CD4-positive, alpha-beta T cell treated with Interleukin-10 for 1 hour (primary cell): ENCODE measurements around the gene NCOA3.

Experiments
- DNase-seq: peaks from one replicate; pipeline ENCODE4 v3.0.0-alpha.2; 2020

NCOA3 gene

DNA sequence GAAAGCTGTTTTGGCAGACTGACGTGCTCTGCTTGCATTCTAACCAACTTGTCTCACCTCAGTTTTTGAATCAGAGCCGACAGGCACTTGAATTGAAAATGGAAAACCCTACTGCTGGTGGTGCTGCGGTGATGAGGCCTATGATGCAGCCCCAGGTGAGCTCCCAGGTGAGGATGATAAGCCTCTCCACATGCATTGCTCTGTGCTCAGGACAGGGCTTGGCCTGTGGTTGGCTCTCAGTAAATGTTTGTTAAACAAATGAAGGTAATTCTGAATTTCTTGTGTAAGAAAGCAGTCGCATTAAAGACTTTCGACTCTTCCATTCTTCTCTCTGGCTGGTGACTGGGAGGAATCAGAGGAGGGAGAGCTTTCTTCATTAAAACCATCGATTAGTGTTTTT lies 147.3 kb downstream of the NCOA3 start:
- DNase-seq: no peak

DNA sequence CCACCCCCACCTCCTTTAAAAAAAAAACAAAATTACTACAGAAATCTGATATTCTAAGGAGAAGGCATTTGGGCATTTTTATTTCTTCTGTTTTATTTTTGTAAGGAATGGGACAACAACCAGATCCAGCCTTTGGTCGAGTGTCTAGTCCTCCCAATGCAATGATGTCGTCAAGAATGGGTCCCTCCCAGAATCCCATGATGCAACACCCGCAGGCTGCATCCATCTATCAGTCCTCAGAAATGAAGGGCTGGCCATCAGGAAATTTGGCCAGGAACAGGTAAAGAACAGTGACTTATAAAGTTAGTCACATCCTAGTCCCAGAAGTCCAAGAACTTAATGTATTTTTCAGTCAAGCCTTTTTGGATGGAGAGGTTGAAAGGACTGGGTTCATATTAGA lies 150.6 kb downstream of the NCOA3 start:
- DNase-seq: no peak

DNA sequence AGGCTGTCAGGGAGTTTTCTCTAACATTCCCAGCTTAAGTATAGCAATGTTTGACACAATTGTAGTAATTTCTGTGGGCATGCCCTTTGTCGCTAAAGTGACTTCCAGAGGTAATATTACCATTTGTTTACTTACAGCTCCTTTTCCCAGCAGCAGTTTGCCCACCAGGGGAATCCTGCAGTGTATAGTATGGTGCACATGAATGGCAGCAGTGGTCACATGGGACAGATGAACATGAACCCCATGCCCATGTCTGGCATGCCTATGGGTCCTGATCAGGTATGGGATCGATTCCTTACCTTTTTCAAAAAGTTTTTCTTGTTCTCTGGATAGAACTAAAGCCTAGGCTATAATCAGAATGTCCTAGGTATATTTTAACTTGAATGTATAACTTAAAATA lies 151.1 kb downstream of the NCOA3 start:
- DNase-seq: no peak

DNA sequence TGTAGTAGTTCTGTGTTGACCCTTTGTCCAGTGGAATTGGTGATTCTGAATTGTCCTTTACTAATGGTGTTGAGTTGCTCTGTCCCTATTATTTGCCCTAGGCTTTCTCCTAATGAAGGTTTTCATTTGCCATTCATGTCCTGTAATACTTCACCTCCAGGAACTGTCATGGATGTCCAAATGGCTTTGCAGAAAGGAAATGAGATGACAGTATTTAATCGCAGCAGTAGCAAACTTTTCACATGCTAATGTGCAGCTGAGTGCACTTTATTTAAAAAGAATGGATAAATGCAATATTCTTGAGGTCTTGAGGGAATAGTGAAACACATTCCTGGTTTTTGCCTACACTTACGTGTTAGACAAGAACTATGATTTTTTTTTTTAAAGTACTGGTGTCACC lies 152.2 kb downstream of the NCOA3 start:
- no peak for DNase-seq

DNA sequence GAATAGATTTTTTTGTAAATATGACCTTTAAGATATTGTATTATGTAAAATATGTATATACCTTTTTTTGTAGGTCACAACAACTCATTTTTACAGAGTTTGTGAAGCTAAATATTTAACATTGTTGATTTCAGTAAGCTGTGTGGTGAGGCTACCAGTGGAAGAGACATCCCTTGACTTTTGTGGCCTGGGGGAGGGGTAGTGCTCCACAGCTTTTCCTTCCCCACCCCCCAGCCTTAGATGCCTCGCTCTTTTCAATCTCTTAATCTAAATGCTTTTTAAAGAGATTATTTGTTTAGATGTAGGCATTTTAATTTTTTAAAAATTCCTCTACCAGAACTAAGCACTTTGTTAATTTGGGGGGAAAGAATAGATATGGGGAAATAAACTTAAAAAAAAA lies 152.7 kb downstream of the NCOA3 start:
- DNase-seq: no peak

DNA sequence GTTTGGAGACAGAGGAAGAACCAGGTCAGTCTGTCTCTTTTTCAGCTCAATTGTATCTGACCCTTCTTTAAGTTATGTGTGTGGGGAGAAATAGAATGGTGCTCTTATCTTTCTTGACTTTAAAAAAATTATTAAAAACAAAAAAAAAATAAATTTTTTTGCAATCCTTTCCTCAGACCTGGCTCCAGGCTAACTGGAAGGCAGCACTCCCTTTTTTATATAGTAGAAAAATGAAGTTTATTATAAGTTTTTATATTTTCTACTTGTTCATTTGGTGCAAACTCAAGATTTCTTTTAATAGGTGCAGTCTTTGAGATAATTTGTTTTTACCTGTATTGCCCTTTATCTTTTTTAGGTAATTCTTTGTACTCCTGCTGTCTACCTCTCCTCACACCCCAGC lies 153.9 kb downstream of the NCOA3 start:
- DNase-seq: no peak

DNA sequence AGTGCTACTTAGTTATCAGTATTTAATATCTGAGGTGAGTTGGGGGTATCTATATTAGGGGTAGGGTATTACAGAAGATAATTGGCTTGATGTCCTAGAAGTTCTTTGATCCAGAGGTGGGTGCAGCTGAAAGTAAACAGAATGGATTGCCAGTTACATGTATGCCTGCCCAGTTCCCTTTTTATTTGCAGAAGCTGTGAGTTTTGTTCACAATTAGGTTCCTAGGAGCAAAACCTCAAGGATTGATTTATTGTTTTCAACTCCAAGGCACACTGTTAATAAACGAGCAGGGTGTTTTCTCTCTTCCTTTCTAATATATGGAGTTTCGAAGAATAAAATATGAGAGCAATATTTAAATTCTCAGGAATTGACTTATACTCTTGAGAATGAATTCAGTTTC lies 154.6 kb downstream of the NCOA3 start:
- DNase-seq: no peak

DNA sequence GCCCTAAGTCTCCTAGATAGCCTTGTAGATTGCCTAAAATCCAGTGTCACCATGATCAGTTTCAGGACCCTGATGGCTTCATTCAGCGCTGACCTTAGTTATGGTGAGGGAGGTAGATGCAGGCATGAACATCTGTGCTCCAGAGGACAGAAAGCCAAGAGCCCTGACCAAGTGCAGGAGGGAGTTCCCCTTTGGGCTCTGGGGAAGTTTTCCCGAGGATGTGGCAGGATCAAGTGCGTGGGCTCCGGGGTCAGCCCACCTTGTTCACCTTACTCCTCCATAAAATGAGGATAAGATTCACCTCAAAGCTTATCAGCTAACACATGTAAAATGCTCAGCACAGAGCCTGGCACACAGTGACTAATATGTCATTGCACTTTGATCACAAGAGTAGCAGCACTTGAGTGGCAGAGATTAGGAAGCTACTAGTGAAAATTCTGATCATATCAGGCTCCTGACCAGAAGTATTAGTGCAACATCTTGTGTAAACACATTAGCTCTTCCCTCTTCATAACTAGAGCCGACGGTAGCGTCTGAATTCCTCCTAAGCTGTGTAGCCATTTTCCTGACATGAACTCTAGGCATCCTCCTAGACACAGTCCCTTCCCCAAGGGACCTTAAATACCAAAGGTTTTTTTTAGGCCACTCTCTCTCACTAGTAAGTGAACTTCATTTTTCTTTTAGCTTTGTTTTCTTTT lies 158.4 kb downstream of the NCOA3 start:
- no peak for DNase-seq

DNA sequence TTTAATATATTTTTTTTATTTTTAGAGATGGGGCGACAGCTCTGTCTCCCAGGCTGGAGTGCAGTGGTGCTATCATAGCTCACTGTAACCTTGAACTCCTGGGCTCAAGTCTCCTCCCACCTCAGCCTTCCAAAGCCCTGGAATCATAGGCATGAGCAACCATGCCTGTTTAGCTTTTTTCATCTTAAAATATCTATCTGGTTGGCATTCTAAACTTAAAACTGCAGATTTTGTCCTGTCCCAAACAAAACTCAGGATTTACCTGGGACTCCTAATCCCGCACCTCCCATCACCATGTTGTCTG lies 158.9 kb downstream of the NCOA3 start:
- DNase-seq: no peak

DNA sequence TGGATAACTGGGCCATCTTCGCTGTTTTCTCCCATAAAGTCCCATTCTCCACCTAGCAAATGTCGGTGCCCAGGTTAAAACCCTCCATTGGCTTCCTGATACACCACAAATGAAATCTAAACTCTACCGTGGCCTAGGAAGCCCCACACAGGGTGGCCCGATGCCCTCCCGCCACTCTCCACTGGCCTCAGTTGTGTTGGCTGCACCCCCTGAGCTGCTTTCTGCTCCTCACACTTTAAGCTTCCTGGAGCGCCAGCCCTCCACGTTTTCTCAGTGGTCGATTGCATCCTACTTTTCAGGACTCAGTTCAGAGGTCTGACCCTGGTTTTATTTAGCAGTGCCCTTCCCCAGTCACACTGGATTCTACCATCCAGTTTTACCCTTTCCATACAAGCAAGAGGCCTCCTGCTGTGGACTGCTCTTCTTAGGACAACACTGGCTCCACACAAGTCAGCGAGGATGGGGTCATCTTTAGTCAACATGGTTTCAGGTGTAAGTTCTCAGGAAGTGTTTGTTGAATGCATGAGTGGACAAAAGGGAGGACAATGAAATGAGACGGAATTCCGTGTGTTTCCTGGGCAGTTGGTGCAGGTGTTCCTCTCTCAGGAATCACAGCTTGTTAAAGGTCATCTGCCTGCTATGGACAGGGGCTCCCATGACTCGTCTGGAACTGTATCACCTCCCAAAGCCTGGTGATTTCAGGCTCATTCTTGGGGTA lies 159.5 kb downstream of the NCOA3 start:
- DNase-seq: no peak

DNA sequence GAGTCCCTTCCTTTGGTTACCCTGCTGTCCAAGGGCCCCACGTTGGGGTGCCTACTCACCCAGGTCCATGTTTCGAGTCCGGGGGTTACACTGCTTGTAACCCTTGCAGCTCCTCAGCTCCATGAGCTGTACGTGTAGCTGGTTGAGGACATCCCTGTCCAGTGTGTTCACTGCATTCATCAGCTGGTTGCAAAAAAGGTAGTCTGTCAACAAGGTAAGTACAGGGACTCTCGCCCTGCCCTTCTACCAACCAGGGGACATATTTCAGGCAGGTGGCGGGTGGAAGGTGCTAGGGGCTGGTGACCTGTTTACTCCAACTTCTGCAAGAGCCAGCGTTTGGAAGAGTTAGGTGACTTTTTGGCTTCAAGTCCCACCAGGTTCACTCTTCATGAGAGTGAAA lies 160.0 kb downstream of the NCOA3 start:
- DNase-seq: no peak

DNA sequence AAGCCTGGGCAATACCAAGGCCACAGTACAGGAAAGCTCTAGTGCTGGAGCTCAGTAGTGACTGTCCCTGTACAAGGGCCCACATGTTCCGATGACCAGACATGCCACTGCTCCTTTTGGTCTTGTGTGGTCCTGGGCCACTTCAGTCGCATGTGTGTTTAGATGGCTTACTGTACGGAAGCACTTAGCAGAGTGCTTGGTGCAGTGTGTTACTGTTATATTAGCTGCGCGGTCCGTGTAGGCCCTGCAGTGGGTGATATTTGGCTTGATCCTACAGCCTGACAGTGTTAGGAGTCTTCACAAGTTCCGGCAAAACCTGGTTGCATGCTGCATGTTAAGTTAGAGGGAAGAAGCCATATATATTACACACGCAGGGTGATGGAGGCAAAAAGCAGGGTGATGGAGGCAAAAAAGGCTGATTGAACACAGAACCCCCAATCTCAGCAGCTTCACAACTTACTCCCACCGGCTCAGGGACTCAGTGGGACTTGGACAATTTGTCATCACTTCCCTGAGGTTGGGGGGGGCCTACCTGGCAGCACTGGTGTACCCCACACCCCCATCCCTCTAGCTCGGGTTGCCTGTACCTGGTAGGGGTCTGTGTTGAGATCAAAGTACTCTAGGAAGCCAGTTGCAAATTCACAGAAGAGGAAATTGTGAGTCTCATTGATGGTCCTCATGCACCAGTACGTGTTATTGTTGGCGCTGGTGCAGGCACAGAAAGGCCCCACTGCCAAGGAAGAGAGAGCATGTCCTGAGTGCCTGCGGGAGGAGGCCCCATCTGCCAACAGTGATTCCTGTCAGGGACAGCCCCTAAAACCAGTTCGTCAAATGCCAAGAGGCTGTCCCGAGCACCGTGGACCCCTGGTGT lies 161.0 kb downstream of the NCOA3 start:
- DNase-seq: no peak

DNA sequence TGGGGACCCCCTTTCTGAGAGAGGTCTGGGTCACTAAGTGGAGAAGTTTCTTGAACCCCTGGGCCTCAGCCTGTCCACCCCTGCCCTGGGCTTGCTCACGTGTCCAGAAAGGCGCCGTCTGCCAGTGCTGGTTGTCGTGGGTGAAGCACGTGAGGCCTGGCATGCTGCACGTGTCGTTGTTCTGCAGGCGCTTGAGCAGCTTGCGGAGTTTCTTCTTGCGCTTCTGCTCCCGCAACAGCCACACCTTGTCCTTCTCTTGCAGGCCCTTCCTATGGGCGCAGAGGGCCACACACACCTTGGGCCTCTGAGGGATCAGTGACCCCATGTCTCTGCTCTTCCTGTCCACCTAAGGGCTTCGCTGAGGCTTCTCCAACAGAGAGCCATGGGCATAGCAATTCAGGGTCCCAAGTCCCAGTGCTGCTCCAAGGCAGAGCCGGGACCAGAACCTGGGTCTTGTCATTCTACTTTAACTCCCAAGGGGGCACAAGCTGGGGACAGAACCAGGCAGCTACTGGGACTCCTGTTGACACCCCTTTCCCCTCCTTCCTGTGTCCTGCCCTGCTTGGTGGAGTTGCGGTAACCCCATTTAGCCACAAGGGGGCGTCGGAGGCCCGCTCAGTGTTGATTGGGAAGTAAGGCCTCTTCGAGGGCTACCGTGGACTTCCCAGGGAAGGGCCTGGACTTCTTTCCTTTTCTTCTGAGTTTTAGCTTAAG lies 161.8 kb downstream of the NCOA3 start:
- DNase-seq: peak; percentile 74

DNA sequence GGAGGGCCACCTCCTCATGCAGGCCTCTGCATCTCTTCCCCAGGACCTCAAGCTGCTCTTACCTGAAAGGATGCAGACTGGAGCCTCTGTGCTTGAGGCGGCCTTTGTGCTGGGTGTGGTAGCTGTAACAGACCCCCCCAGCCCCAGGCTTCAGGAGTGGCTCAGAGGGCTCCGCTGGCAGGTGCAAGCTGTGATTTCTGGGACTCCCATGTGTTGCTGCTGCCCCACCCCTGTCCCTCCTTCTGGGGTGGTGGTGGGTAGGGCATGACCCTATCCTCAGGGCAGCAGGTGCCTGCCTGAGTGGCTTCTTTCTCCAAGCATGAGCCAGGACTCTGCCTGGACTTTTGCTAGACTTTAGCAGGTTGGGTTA lies 162.4 kb downstream of the NCOA3 start:
- no peak for DNase-seq

DNA sequence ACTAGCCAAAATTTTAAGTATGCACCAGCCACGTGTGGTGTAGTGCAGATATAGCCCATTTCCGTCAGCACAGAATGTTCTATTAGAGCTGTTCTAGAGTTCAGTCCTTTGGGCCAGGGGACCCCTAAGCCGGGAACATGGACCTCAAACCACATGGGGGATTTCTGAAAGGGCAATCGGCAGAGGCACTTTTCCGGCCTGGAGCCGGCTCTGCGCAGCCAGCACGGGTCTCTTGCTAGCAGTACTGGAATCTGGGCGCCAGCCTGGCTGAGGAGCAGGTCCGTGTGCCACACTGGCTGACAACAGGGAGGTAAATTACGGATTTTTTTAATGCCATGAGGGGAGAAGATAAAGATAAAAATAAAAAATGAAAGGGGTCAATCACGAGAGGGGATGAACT lies 163.1 kb downstream of the NCOA3 start:
- DNase-seq: no peak

DNA sequence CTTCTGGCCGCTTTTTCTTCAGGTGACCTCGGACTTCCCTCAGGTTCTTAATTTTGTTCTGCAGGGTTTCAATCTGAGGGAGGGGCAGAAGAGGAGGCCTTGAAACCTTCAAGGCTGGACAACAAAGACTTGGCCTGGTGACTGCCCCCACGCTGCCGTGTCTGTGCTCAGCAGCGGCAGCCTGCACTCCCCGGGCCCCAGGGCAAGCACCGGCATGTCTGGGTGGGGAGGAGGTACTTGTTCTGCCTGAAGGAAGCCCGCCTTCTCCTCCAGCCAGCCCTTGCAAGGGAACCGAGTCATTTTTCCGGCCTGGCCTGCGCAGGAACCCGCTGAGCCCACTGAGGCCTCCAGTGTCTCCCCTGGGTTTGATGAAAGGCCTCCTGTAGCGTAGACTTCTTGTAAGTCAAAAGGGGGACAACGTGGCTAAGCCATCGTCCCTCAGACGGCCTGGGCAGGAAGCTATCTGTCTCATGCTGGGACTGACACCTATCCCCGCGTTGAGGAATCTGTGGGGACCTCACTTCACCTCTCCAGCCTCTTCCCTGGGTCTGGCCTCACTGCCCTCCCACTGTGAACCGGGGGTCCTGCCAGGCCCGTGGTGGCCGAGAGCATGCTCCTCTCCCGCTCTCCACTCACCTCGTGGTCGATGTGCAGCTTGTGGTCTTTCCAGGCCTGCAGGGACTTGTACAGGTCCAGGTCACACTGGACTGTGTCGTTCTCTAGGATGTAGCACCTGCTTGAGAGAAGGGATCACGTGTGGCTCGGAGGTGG lies 163.7 kb downstream of the NCOA3 start:
- DNase-seq: no peak

DNA sequence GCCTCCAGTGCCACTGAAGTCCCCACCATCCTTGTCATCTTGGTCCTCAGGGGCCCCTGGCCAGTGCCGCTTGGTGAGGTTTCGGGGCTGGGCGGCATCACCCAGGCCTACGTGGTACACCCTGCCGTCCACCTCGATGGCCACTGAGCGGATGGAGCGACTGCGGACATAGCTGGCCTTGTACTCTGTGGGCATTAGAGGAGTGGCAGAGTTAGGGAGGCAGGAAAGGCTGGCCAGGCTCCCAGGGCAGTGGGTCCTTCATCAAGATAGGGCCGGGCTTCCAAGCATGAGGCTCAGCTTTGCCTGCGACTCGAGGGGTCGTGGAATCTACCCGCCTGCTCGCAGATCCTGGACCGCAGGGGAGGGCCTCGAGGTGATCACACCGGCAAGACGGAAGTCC lies 164.6 kb downstream of the NCOA3 start:
- no peak for DNase-seq

DNA sequence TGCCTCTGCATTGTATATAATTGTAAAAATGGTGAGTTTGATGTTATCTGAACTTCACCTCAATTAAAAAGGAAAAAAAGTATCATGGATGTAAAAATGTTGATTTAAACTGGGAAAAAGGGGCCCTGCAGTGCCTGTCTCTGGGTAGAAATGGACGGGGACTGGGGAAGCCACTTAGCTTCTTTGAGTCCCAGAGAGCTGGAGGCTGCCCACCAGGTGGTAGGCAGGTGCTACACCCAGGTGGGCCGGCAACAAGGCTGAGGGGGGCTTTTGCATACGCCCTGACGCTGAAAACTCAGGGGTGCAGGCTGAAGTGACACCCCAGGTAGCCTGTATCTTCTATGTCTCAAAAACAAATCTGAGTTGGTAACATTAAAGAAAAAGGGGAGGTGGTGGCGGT lies 165.4 kb downstream of the NCOA3 start:
- DNase-seq: no peak

DNA sequence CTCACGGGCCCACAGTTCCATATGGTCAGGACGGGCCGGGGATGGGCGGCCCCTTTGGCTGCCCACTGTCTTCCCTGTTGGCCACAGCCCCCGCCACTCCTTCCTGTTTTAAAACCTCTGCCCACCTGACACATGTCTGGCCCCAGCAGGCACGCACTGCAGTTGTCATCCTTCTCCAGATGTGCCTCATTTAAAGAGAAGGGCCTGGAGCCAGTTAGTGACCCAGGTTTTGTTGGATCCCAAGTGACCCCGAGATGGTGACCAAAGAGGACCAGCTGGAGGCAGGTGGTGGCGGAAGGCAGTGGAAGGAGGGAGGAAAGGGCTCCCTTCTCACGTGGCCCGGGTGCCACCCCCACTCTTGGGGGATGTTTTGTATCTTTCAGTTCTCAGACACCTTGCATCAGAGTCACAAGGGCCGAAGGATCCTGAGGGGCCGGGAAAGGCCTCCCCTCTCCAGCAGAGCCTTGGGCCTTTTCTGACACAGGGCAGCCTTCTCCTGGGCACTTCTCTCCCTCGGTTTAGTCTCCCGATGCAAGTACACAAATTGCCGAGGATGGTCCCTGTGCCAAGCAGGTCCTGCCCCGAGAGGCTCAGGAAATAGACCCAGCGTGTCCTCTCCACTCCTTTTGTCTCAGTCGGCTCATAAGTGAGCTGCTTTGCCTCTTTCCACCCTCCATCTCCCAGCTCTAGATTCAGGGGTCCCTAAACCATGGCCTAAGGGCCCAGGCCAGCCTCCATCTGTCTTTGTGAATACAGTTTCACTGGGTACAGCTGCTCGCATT lies 166.0 kb downstream of the NCOA3 start:
- DNase-seq: no peak

DNA sequence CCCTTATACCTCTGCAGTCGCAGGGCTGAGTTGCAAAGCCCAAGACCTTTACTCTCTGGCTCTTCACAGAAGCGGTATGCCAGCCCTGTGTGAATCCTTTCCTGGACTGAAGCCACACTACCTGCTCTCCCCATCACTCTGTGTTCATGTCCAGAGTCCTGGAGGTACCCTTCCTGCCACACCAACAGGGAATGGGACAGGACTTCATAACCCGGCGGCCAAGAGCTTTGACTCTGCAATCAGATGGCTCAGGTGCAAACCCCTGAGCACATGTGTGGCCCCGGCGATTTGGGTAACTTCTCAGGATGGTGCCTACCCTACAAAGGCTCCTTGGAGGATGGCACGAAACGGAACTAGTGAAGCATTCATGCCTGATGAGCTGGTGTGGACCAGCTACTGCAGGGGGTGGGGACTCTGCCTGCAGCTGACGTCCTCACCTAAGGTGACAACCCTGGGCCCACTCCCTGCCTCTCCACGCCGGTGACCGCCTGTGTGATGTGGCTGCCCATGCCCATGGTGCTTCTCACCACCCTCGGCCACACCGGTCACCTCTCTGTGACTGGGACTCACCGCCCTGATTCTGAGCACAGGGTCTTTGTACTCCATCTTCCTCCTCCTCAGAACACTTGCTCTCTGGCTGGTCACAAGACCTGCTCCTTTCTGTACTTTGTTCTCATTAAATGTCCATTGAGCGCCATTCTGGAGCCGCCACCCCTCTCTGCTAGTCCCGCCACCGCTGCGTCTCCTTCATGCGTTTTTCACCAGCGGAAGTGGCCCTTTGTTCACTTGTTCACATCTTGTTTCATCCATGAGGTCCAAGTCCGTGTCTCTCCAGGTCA lies 166.8 kb downstream of the NCOA3 start:
- no peak for DNase-seq

DNA sequence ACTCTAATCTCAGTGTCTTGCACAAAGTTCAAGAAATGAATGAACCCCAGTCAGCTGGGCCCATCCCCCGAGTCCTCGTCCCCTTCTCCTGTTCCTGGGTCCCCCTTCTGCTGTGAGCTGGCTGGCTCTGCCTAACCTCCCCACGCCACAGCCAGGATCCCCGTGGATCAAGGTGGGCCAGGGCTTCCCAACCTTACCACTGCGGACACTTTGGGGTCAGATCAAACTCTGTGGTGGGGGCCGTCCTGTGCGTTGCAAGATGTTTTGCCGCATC lies 167.4 kb downstream of the NCOA3 start:
- DNase-seq: no peak
